Vagina (tissue), 2 donors: ENCODE measurements around the gene THSD7B.

Experiments
- CTCF ChIP-seq, 3 experiments: fragments of 450-650 bp in 2 of 3; fragments of 200-600 bp in 1 of 3; sonication (generic) in 1 of 3; IDR thresholded peaks; one replicate each; pipeline ENCODE4 v1.5.1; 2017 to 2019; ENCODE audit warnings: antibody characterized with exemption in 3 of 3, mild to moderate bottlenecking in 2 of 3, moderate library complexity in 2 of 3
- POLR2A ChIP-seq, 2 donors: fragments of 450-650 bp; IDR thresholded peaks; one replicate each; pipeline ENCODE4 v1.6.1; 2017; ENCODE audit warnings: antibody characterized with exemption in 2 of 2, mild to moderate bottlenecking in 2 of 2, moderate library complexity in 2 of 2
- POLR2AphosphoS5 ChIP-seq, 2 donors: sonication (generic); formaldehyde crosslinking; IDR thresholded peaks; one replicate each; pipeline ENCODE4 v1.9.0; 2017; ENCODE audit warnings: antibody characterized with exemption in 2 of 2, mild to moderate bottlenecking in 2 of 2, low read depth in 1 of 2; ENCODE audit not compliant: insufficient read depth in 1 of 2

DNA sequence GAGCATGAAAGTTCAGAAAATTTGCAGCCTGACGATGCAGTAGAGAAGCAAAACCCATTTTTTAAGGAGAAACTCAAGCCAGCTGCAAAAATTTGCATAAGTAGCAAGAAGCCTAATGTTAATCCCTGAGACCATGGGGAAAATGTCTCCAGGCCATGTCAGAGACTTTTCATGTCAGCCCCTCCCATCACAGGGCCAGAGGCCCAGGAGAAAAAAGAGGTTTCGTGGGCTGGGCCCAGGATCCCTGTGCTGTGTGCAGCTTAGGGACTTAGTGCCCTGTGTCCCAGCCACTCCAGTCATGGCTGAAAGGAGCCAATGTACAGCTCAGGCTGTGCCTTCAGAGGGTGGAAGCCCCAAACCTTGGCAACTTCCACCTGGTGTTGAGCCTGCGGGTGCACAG is 533.0 kb downstream of the THSD7B start:
- TF ChIP-seq POLR2A (IDR thresholded peaks at IDR 0.05) (no peak), CTCF (IDR thresholded peaks at IDR 0.05) (no peak), POLR2AphosphoS5 (IDR thresholded peaks at IDR 0.05; ENCODE audit: insufficient read depth in 1 of 2, low read depth in 1 of 2) (no peak)
